MM.1S (cell line): ENCODE measurements around the gene CPSF3.

Experiments used
- DNase-seq: peaks from one replicate; pipeline ENCODE4 v3.0.0-alpha.2; 2015
- H2AFZ ChIP-seq: fragments of 300-600 bp; sonication (generic); 2 replicates; pipeline ENCODE4 v1.6.0; 2016; ENCODE audit warnings: antibody characterized with exemption, low read length
- H3F3A ChIP-seq: fragments of 300-600 bp; sonication (generic); 2 replicates; pipeline ENCODE4 v1.6.1; 2016; ENCODE audit warnings: mild to moderate bottlenecking, antibody characterized with exemption, low read length, moderate library complexity, mixed read lengths; ENCODE audit not compliant: insufficient read depth
- H3K27ac ChIP-seq: fragments of 300-600 bp; sonication (generic); 2 replicates; pipeline ENCODE4 v1.5.1; 2016; ENCODE audit warnings: mild to moderate bottlenecking, low read length
- H3K27me3 ChIP-seq: fragments of 300-600 bp; sonication (generic); replicated peaks from 2 replicates; pipeline ENCODE4 v1.6.0; 2016; ENCODE audit warnings: low read length; ENCODE audit not compliant: insufficient read depth
- H3K36me3 ChIP-seq: fragments of 300-600 bp; sonication (generic); replicated peaks from 2 replicates; pipeline ENCODE4 v1.6.1; 2016; ENCODE audit warnings: mild to moderate bottlenecking, low read length, mixed read lengths; ENCODE audit not compliant: insufficient read depth
- H3K4me1 ChIP-seq: fragments of 300-600 bp; sonication (generic); 2 replicates; pipeline ENCODE4 v1.6.1; 2016; ENCODE audit warnings: low read length, mixed read lengths
- H3K4me2 ChIP-seq: fragments of 300-600 bp; sonication (generic); 2 replicates; pipeline ENCODE4 v1.6.0; 2016; ENCODE audit warnings: low read depth, low read length
- H3K4me3 ChIP-seq: fragments of 300-600 bp; sonication (generic); 2 replicates; pipeline ENCODE4 v1.5.1; 2016; ENCODE audit warnings: low read length, mixed read lengths
- H3K79me2 ChIP-seq: fragments of 300-600 bp; sonication (generic); 2 replicates; pipeline ENCODE4 v1.6.1; 2016; ENCODE audit warnings: mixed run types, low read length, mixed read lengths
- H3K9ac ChIP-seq: fragments of 300-600 bp; sonication (generic); 2 replicates; pipeline ENCODE4 v1.6.1; 2016; ENCODE audit warnings: low read length, mixed read lengths
- H3K9me2 ChIP-seq: fragments of 300-600 bp; sonication (generic); replicated peaks from 2 replicates; pipeline ENCODE4 v1.6.1; 2016; ENCODE audit warnings: mild to moderate bottlenecking, low read length, mixed read lengths; ENCODE audit not compliant: insufficient read depth
- H3K9me3 ChIP-seq: fragments of 300-600 bp; sonication (generic); replicated peaks from 2 replicates; pipeline ENCODE4 v1.6.1; 2016; ENCODE audit warnings: mild to moderate bottlenecking, low read length, mixed read lengths; ENCODE audit not compliant: insufficient read depth
- H4K20me1 ChIP-seq: fragments of 300-600 bp; sonication (generic); 2 replicates; pipeline ENCODE4 v1.6.1; 2016; ENCODE audit warnings: mild to moderate bottlenecking, low read length, moderate library complexity, mixed read lengths; ENCODE audit not compliant: insufficient read depth
- CTCF ChIP-seq: fragments of 300-600 bp; sonication (generic); IDR thresholded peaks from 2 replicates; pipeline ENCODE4 v1.5.1; 2016; ENCODE audit warnings: antibody characterized with exemption, low read length, mixed read lengths
- EZH2 ChIP-seq: fragments of 300-600 bp; sonication (generic); optimal IDR thresholded peaks from 2 replicates; pipeline ENCODE3; 2017; ENCODE audit warnings: low read depth, mild to moderate bottlenecking, antibody characterized with exemption, low read length, mixed read lengths
- EZH2phosphoT487 ChIP-seq: fragments of 300-600 bp; sonication (generic); IDR thresholded peaks from 2 replicates; pipeline ENCODE4 v1.6.1; 2018; ENCODE audit warnings: antibody characterized with exemption, low read length

CPSF3 gene

GRCh38 chr2:9403924-9404323, 19.5 kb upstream of the CPSF3 start:
- Histone ChIP-seq H3K27ac (no peak overlapping the region), H2AFZ (no peak overlapping the region), H3F3A (no peaks in the 10 kb centered on the region), H3K9me3 (no peaks in the 10 kb centered on the region), H3K36me3 (no peaks in the 10 kb centered on the region; the same call in 1 of the 2 replicates), H3K79me2 (no peaks in the 10 kb centered on the region), H4K20me1 (no peaks in the 10 kb centered on the region), H3K9ac (no peak overlapping the region), H3K4me2 (no peak overlapping the region), H3K4me3 (no peak overlapping the region), H3K9me2 (no peaks in the 10 kb centered on the region), H3K4me1 (no peaks in the 10 kb centered on the region), H3K27me3 (no peaks in the 10 kb centered on the region)
- no peak for TF ChIP-seq EZH2phosphoT487
- TF ChIP-seq EZH2, result no peak
- no peak for TF ChIP-seq CTCF
- DNase-seq, result no peak

DNA sequence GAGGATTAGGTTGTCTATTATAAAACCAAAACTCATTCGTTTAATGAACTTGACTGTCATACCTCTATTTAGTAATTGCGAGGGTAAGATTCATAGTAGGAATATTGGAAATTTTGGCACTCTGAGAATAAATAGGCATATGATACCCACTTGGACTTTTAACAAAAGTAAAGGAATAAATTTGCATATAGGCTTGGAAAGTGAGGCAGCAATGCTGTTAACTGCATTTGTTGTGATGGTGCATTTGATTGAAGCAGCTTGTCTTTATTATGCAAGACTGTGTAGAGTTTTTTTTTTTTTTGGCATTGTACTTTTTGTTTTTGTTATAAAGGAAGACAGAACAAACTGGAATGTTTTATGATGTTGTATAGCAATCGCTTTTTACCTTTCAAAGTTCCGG, 19.0 kb upstream of the CPSF3 start:
- H3K9me3 ChIP-seq, result no peaks in the 10 kb centered on the region
- no peak overlapping the region for H3K9ac ChIP-seq
- H2AFZ ChIP-seq, result no peak overlapping the region
- no peaks in the 10 kb centered on the region for H3K27me3 ChIP-seq
- no peaks in the 10 kb centered on the region; the same call in 1 of the 2 replicates for H3K36me3 ChIP-seq
- H3K4me1 ChIP-seq, result no peaks in the 10 kb centered on the region
- no peak overlapping the region for H3K4me2 ChIP-seq
- no peaks in the 10 kb centered on the region for H3F3A ChIP-seq
- no peaks in the 10 kb centered on the region for H3K9me2 ChIP-seq
- DNase-seq, result no peak
- no peak for TF ChIP-seq EZH2
- no peak for TF ChIP-seq EZH2phosphoT487
- no peak for TF ChIP-seq CTCF
- no peak overlapping the region for H3K27ac ChIP-seq
- H3K79me2 ChIP-seq, result no peaks in the 10 kb centered on the region
- no peak overlapping the region for H3K4me3 ChIP-seq
- H4K20me1 ChIP-seq, result no peaks in the 10 kb centered on the region

GRCh38 chr2:9405636-9406035, 17.8 kb upstream of the CPSF3 start:
- no peak overlapping the region for H3K9ac ChIP-seq
- TF ChIP-seq CTCF (no peak), EZH2phosphoT487 (no peak), EZH2 (no peak)
- H4K20me1 ChIP-seq, result no peaks in the 10 kb centered on the region
- no peaks in the 10 kb centered on the region for H3K79me2 ChIP-seq
- H3K27me3 ChIP-seq, result no peaks in the 10 kb centered on the region
- H3K4me1 ChIP-seq, result no peaks in the 10 kb centered on the region
- H3F3A ChIP-seq, result no peaks in the 10 kb centered on the region
- H3K27ac ChIP-seq, result no peak overlapping the region
- H3K4me2 ChIP-seq, result no peak overlapping the region
- H3K9me2 ChIP-seq, result no peaks in the 10 kb centered on the region
- H3K4me3 ChIP-seq, result no peak overlapping the region
- H3K36me3 ChIP-seq, result no peaks in the 10 kb centered on the region; the same call in 1 of the 2 replicates
- H2AFZ ChIP-seq, result no peak overlapping the region
- no peak for DNase-seq
- H3K9me3 ChIP-seq, result no peaks in the 10 kb centered on the region
